HepG2 (cell line): Measurements from ENCODE around the gene RPGR.

Source experiments
- CSRNP1 ChIP-seq: sonication (generic); formaldehyde crosslinking; IDR thresholded peaks from 2 replicates; pipeline ENCODE4 v1.8.1; 2023; ENCODE audit warnings: mild to moderate bottlenecking, missing genetic modification reagents
- GMEB1 ChIP-seq: sonication (generic); formaldehyde crosslinking; IDR thresholded peaks from 2 replicates; pipeline ENCODE4 v1.5.1; 2020; ENCODE audit warnings: missing genetic modification reagents, mild to moderate bottlenecking, borderline replicate concordance
- IRF1 ChIP-seq: sonication (generic); formaldehyde crosslinking; IDR thresholded peaks from 2 replicates; pipeline ENCODE4 v1.4.0; 2020; ENCODE audit warnings: low read depth, mild to moderate bottlenecking, missing genetic modification reagents
- POLR2A ChIP-seq, 2 experiments: IDR thresholded peaks; 2 replicates each; pipeline ENCODE4 v1.6.1; 2011; ENCODE audit warnings: low read depth in 2 of 2, low read length in 2 of 2, mild to moderate bottlenecking in 1 of 2, moderate library complexity in 1 of 2; ENCODE audit not compliant: insufficient read depth in 1 of 2
- SMAD9 ChIP-seq: sonication (generic); formaldehyde crosslinking; IDR thresholded peaks from 2 replicates; pipeline ENCODE4 v1.5.1; 2020; ENCODE audit warnings: mild to moderate bottlenecking, missing genetic modification reagents

- TF ChIP-seq CSRNP1 (CRISPR knock-in tag) (no peak), SMAD9 (CRISPR knock-in tag) (no peak), GMEB1 (CRISPR knock-in tag) (no peak), IRF1 (no peak), POLR2A (IDR thresholded peaks at IDR 0.05; ENCODE audit: insufficient read depth in 1 of 2, low read depth in 2 of 2, low read length in 2 of 2) (no peak)
Observed at GRCh38 chrX:38341442-38341841, 14.1 kb upstream of the RPGR start.
